Effector CD8-positive, alpha-beta T cell (primary cell): ENCODE data around the gene SS18L1.
"Not testable (repeated sequence)": the region's sequence is repeated elsewhere in the genome, so short reads cannot be mapped to it uniquely, and the experiment has no call there.

Experiments
- DNase-seq: peaks from one replicate; lab custom pipeline; 2025; lab: John Stamatoyannopoulos, UW

Gene SS18L1

DNA sequence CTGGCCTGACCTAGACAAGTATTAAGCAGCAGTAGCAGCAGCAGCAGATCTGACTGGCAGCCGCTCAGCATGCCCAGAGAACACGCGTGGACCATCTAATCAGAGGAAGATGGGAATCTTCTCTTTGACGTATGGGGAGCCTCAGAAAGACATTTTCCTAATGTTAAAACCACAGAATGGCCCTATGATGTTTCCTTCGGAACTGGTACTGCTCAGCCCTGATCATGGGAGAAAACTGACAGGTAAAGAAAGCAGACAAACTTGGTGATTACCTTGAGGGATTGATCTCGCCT is 6.5 kb upstream of the SS18L1 start:
- DNase-seq: no peak

- DNase-seq: no peak
These were observed 5.9 kb upstream of the SS18L1 start for GRCh38 chr20:62137478-62138203.

DNA sequence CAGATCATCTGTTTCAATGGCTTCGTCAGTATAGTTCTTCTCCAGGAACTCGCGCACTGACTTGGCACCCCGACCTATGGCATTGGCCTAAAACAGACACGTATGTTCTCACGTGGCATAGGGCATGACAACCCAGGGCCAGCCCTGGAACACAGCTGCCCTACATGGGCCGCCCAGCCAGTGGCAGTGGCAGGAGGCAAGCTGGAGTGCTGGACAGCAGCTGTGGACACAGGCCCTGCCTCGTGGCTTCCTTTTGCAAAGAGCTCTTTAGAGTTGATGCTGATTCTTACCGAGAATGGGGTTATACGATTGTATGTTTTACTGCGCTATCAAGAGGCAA is 5.4 kb upstream of the SS18L1 start:
- DNase-seq: no peak

DNA sequence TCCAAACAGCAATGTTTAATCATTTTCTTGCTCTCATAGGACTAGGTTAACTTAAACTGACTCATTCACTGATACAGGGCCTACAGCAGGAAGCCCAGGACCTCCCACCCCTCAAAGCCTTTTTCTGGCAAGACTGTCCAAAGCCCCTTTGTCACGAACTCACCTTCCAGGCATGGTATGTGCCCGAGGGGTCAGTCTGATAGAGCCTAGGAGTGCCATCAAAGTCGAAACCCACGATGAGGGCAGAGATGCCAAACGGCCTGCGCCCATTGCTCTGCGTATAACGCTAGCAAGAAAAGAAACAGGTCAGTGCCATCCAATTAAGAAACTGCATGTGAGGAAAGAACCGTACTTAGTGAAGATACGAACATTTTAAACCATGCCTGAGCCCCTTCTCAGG is 4.7 kb upstream of the SS18L1 start:
- DNase-seq: no peak

DNA sequence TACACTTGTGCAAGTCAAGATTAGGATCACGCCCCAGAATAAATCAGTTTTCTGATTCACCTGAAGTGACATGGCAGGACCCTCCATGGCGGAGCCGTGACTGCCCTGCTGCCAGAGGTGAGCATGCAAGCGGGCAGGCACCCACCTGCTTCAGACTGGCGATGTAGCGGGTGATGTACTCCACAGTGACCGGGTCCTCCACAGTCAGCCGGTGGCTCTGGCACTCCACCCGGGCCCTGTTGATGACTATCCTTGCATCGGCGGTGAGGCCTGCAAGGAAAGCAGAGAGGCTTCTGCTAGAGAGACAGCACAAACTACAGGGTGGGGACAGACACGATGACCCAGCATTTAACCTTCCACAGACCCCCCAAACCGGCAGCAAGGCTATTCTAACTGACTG is 3.9 kb upstream of the SS18L1 start:
- no peak for DNase-seq

GRCh38 chr20:62141043-62141396 is 2.5 kb upstream of the SS18L1 start:
- DNase-seq: no peak

DNA sequence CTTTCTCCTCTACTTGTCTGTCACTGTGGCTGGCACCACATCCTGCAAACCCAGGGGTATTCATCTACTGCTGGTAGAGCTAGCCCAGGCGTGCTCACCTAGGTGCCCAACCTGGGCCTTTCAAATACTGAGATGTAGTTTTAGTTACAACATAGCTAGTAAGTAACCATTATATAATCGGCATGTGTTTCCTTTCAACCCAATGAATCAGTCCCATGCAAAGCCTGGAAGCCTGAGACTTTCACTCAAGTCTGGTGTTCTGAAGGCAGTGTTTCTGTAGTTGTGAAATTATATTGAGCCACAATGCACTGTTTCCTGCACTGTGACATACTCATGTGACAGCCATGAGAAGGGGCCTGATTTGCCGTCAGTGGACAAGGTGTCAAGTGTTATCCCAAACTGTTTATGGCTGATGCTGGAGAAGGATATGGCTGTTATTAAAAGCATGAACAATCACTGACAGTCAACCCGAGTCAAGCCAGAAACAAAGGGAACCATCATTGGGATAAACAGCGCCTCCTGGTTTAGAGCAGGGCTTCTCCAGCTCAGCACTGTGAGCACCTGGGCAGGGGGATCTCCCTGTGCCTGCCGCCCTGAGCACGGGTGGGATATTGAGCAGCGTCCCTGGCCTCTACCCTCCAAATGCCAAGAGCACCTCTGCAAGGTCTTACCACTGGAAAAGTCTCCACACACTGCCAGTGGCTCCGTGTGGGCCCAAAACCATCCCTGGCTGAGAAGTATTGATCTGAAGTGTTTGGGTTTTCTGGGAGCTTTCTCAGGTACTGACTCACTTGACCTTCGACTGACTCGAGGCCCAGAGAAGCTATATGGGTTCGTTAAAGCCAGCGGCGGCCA is 1.9 kb upstream of the SS18L1 start:
- DNase-seq: no peak

GRCh38 chr20:62142252-62143080 is 1.1 kb upstream of the SS18L1 start:
- DNase-seq: no peak

DNA sequence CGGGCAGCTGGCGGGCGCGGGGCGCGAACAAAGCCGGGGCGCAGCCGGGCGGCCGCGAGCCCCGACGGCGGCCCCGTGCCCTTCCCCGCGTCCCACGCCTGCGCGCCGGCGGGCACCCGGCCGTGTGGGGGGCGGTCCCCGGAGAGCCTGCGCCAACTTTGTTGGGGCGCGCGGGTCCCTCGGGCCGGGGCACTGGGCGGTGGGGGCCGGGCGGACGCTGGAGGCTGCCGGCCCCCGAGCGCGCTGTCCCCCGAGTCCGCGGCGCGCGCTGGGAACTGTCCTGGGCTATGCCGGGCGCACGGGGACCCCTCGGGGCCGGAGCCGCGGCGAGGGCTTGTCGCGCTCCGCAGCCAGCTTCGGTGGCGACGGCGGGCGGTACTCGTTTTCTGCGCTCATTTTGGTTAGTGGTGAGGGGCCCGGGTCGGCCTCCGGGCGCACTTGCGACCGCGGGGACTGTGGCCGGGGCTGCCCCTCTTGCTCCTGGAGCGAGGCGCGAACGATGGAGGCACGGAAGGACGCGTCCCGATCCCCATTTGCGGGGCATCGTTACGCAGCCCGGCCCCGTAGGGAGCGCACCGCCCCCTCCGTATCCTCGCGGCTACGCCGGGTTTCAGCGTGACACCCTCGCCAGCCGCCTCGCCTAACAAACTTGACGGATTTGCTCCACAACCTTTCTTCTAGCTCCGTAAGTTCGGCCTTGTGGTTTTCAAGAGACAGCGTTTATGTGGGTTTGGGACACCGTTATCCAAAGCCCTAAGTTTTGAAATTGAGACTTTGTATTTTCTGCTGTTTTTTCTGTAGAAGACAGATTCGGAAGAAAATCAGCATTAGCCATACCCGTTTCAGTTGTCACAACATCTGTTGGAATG is 622 bp downstream of the SS18L1 start:
- DNase-seq: peak; percentile 7

DNA sequence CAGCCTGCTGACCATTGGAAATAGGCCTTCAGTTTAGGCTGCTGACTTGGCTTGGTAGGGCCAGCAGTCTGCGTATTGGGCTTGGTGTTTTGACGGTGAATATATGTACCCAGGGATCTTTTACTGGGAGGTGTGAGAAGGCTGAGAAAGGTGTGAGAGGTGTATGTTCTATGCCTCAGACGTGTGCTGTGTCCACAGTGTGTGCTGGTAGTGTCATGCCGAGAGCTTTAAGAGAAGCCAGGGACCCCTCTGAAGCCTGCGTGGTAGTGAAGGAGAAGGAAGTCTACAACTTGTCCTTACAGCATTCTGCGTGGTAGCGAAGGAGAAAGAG is 2.1 kb downstream of the SS18L1 start:
- DNase-seq: no peak

DNA sequence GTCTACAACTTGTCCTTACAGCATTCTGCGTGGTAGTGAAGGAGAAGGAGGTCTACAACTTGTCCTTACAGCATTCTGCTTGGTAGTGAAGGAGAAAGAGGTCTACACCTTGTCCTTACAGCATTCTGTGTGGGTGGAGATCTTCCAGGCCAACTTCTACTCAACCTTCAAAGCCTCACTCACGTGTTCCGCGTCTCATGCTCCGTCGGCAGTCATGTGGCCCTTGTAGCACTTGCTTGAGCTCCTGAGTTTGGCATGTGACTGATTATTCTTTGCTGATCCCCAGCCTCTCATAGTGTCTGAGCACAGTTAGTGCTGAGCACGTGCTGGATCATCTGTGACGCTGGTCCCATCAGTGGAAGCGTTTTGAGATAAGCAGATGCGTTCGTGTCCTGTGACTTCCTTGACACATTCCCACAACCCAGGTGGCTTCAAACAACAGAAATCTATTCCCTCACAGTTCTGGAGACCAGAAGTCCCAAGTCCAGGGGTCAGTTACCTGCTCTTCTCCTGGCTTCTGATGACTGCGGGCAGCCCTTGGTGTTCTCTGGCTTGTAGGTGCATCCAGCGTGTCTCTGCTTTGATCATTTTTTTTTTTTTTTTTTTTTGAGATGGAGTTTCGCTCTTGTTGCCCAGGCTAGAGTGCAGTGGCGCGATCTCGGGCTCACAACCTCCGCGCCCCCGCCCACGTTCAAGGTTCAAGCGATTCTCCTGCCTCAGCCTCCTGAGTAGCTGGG is 2.6 kb downstream of the SS18L1 start:
- no peak for DNase-seq

GRCh38 chr20:62147125-62147524 is 3.6 kb downstream of the SS18L1 start:
- no peak for DNase-seq

DNA sequence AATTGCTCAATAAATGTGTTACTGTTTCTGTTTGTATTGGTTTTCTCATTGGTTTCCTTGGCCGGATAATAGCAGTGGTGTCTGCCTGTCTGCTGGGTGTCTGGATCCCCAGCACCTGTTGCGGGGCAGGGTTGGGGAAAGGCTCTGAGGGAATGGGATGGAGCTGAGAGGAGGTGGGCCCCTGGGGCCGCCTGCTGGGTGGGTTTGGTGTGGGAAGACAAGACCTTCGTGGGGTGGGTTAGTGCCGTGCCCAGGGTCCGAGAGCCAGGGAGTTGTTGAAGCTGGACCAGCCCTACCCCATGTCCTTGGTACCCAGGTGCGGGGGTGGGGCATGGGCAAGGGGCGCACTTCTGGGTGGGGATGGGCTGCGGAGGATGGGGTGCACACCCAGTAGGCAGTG is 4.0 kb downstream of the SS18L1 start:
- DNase-seq: no peak

- not testable (repeated sequence) for DNase-seq
These were observed 4.8 kb downstream of the SS18L1 start for GRCh38 chr20:62148383-62148782.

DNA sequence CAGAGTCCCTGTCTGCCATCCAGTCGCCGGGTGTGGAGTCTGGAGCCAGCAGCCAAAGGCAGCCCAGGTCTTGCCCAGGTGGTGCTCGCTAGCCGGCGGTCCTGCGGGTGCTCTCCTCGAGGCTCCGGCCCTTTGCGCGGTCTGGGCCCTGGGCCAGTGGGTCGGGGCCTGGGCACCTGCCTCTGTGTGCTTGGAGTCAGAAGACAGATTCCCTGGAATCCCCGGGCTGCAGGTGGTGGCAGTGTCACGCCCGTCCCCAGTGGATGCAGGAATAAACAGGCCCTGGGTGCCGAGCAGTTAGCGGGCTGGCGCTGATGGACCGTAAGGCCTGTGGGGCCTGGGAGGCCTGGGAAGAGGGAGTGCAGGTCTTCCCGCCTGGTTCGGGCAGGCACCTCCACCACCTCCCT is 5.3 kb downstream of the SS18L1 start:
- no peak for DNase-seq

DNA sequence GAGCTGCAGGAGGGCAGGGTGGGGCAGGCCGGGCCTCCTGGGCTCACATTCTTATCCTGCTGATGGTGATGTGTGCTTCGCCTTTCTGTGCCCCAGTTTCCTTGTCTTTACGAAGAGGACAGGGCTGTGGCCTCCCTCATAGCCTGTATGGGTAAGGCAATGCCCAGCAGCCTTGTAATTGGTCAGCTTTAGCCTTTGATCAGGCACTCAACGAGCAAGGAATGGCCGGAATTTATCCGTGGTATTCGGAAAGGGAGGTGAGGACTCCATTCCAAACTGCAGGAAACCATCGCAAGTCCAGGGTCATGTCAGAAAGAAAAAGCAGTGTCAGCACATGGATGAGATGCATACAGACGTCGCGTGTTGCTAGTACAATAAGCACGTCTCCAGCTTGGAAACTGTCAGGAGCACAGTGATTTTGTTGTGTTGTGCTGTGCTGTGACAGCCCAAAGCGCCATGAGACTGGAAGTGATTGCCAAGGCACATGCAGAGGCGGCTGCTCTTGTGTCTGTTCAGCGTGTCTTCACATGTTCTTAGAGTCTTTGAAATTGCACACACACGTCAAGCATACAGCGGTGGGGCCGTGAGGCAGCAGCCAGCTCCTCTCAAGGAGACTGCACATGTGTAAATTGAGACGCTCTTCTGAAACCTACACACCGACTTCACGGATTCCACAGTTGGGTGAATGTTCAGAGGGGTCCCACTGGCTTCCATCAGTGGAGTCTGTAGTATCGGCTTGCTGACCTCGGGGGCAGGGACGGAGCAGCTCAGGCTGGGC is 6.2 kb downstream of the SS18L1 start:
- DNase-seq: no peak

DNA sequence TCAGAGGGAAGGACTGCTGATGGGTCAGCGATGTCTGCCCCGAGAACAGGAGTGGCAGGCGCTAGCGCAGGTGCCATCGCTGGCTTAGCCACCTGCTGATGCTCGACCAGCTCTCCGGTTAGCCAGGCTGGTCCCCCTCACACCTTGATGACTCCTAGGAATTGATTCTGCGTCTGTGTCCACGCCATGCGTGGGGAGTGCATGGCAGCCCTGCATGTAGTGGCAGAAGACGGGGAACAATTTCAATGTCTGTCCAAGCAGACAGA is 6.7 kb downstream of the SS18L1 start:
- DNase-seq: no peak

DNA sequence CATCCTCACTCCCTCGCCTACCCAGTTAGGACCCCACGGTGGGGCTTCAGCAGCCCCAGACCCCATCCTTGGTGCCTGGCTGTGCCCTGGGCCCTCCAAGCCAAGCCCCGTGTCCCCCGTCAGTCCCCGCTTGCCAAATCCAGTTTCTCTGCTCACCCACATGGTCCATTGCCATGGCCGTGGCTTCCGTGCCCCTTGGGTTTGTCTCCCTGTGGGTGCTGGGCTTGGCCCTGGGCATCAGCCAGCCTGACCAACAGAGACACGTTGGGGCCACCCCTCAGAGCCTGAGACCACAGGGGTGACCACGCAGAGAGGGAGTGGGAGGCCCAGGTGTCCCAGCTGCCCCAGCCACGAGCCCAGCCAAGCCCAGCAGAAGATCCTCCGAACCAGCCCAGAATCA is 7.7 kb downstream of the SS18L1 start:
- DNase-seq: no peak

DNA sequence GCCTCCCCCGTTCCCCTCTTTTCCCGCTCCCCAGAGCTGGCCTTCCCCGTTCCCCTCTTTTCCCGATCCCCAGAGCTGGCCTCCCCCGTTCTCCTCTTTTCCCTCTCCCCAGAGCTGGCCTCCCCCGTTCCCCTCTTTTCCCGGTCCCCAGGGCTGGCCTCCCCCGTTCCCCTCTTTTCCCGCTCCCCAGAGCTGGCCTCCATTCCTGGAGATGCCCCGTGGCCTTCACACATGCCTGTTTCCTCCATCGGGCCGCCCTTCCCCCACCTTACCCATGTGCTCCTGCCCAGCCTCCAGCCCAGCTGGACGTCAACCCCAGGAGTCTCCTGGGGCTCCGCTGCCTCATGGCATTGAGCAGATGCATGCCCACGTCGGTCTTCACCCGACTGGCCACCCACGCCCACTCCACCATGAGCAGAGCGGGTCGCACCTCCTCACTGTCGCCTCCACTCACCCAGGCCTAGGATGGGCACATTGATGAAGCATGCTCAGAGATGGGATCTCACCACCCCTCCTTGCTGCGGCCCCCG is 8.3 kb downstream of the SS18L1 start:
- no peak for DNase-seq

GRCh38 chr20:62155428-62156253 is 12.1 kb downstream of the SS18L1 start:
- DNase-seq: no peak
